Peyer's patch (tissue), 4 donors: Measurements from ENCODE around the gene VPS8.

Experiments used
- POLR2A ChIP-seq, 2 donors: fragments of 450-650 bp; IDR thresholded peaks; one replicate each; pipeline ENCODE4 v1.5.1; 2017; ENCODE audit warnings: antibody characterized with exemption in 2 of 2, mild to moderate bottlenecking in 2 of 2, moderate library complexity in 2 of 2
- TF ChIP-seq, protein P1 (sequence below), 6 experiments: fragments of 450-650 bp in 4 of 6; fragments of 200-600 bp in 2 of 6; sonication (generic) in 1 of 6; IDR thresholded peaks; one replicate each; pipeline ENCODE4 v1.5.1; 2017 to 2019; ENCODE audit warnings: antibody characterized with exemption in 6 of 6, mild to moderate bottlenecking in 3 of 6, moderate library complexity in 1 of 6

DNA sequence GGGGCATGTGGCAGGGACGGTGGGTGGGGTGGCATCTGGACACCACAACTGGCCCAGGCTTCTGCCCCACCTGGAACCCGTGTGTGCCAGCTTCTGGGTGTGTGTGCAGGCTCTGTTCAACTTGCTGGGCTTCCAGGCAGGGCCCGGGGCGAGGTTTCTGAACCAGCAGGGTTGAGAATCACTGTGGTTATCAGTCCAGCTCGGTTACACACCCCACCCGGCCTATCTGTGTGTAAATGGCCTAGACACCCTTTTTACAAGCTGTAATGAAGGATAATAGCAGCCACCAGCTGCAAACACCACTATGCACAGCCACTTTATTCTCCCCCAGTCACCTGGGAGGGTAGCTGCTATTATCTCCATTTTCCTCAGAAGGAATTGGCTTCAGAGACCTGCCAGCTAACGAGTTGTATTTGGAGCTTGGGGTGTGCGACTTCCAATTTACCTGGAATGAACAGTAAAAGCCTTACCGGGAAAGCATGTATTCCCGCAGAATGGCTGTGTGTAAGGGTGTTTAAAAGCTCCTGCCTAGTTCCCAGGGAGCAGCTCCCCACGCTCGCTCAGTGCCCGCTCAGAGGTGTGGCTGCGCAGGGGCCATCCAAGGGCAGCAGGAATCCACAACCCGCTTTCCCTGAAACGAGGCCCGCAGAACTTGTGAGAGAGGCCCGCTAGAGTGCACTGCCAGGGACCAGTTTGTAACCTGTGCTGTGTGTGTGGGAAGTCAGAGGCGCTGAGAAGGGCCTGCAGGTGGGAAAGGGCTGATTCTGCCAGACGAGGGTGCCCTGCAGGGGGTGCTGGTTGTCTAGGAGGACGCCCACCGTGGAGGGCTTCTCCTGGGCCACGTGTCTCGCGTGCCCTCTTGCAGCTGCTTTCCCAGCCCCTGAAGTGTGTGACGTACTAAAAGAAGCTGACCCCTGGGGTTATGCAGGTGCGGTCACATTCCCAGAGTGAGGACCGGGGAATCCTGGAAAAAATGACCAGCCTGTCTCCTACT lies 257.4 kb downstream of the VPS8 start:
- no peak for TF ChIP-seq POLR2A (IDR thresholded peaks at IDR 0.05)
- TF ChIP-seq, protein P1, sequence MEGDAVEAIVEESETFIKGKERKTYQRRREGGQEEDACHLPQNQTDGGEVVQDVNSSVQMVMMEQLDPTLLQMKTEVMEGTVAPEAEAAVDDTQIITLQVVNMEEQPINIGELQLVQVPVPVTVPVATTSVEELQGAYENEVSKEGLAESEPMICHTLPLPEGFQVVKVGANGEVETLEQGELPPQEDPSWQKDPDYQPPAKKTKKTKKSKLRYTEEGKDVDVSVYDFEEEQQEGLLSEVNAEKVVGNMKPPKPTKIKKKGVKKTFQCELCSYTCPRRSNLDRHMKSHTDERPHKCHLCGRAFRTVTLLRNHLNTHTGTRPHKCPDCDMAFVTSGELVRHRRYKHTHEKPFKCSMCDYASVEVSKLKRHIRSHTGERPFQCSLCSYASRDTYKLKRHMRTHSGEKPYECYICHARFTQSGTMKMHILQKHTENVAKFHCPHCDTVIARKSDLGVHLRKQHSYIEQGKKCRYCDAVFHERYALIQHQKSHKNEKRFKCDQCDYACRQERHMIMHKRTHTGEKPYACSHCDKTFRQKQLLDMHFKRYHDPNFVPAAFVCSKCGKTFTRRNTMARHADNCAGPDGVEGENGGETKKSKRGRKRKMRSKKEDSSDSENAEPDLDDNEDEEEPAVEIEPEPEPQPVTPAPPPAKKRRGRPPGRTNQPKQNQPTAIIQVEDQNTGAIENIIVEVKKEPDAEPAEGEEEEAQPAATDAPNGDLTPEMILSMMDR (IDR thresholded peaks at IDR 0.05) = peak in 1 of 6 experiments; percentile 18
